GM23338 (cell line): ENCODE data around the gene C2CD5. TPM values are rescaled to one million over a fixed set of nuclear protein-coding genes. Genes with fewer than 3 reads are reported as not detected.
A peak's percentile ranks its signal among the peaks of the same experiment; 100 is the strongest.

Experiments used
- ATAC-seq: fragments of 200-7000 bp; cut with Tn5 transposase; 3 replicates; pipeline ENCODE4 v1.9.1; 2020
- DNase-seq: peaks from one replicate; pipeline ENCODE4 v3.0.0-alpha.2; 2015; ENCODE audit warnings: low spot score
- H2AFZ ChIP-seq: fragments of 200-600 bp; sonication (generic); 2 replicates; pipeline ENCODE4 v1.8.0; 2016; ENCODE audit warnings: antibody characterized with exemption, mild to moderate bottlenecking, moderate library complexity
- H3F3A ChIP-seq: fragments of 200-600 bp; sonication (generic); replicated peaks from 2 replicates; pipeline ENCODE4 v1.8.0; 2017; ENCODE audit warnings: antibody characterized with exemption, mixed run types, low read depth
- H3K27ac ChIP-seq: fragments of 200-600 bp; sonication (generic); 2 replicates; pipeline ENCODE4 v1.6.1; 2016; ENCODE audit warnings: low read depth
- H3K27me3 ChIP-seq: fragments of 200-600 bp; sonication (generic); 2 replicates; pipeline ENCODE4 v1.8.0; 2016; ENCODE audit warnings: mild to moderate bottlenecking, mixed run types, moderate library complexity; ENCODE audit not compliant: insufficient read depth
- H3K36me3 ChIP-seq: fragments of 200-600 bp; sonication (generic); 2 replicates; pipeline ENCODE4 v1.8.0; 2016; ENCODE audit warnings: mild to moderate bottlenecking; ENCODE audit not compliant: insufficient read depth
- H3K4me1 ChIP-seq: fragments of 200-600 bp; sonication (generic); 2 replicates; pipeline ENCODE4 v1.8.0; 2016; ENCODE audit warnings: mild to moderate bottlenecking, moderate library complexity; ENCODE audit not compliant: insufficient read depth
- H3K4me2 ChIP-seq: fragments of 200-600 bp; sonication (generic); 2 replicates; pipeline ENCODE4 v1.7.1; 2017; ENCODE audit warnings: mixed run types
- H3K4me3 ChIP-seq: fragments of 200-600 bp; sonication (generic); 2 replicates; pipeline ENCODE4 v1.6.1; 2016; ENCODE audit warnings: mixed run types
- H3K79me2 ChIP-seq: fragments of 200-600 bp; sonication (generic); replicated peaks from 2 replicates; pipeline ENCODE4 v1.8.0; 2017; ENCODE audit warnings: mild to moderate bottlenecking; ENCODE audit not compliant: insufficient read depth
- H3K9me2 ChIP-seq: fragments of 200-600 bp; sonication (generic); 2 replicates; pipeline ENCODE4 v1.8.0; 2017; ENCODE audit not compliant: insufficient read depth
- H4K20me1 ChIP-seq: fragments of 200-600 bp; sonication (generic); replicated peaks from 2 replicates; pipeline ENCODE4 v1.8.0; 2017; ENCODE audit warnings: mild to moderate bottlenecking; ENCODE audit not compliant: insufficient read depth
- H3K27ac Mint-ChIP-seq: 2 replicates; pipeline ENCODE4 v1.8.0; 2020; ENCODE audit warnings: inconsistent platforms, mild to moderate bottlenecking, moderate library complexity, mixed read lengths
- H3K27me3 Mint-ChIP-seq: 3 replicates; pipeline ENCODE4 v1.8.0; 2022; ENCODE audit warnings: low read depth, mild to moderate bottlenecking, moderate library complexity, mixed read lengths, inconsistent platforms; ENCODE audit not compliant: insufficient read depth, poor library complexity
- H3K36me3 Mint-ChIP-seq: 3 replicates; pipeline ENCODE4 v1.8.0; 2021; ENCODE audit warnings: low read depth, mild to moderate bottlenecking, inconsistent platforms, moderate library complexity, mixed read lengths
- H3K4me1 Mint-ChIP-seq: 3 replicates; pipeline ENCODE4 v1.8.0; 2020; ENCODE audit warnings: mild to moderate bottlenecking, inconsistent platforms, mixed read lengths
- H3K4me3 Mint-ChIP-seq: 3 replicates; pipeline ENCODE4 v1.8.0; 2021; ENCODE audit warnings: moderate library complexity, mild to moderate bottlenecking, inconsistent platforms, mixed read lengths
- H3K9me3 Mint-ChIP-seq: 3 replicates; pipeline ENCODE4 v1.8.0; 2020; ENCODE audit warnings: moderate library complexity, mild to moderate bottlenecking, inconsistent platforms, mixed read lengths
- ETS1 ChIP-seq: IDR thresholded peaks from 2 replicates; pipeline ENCODE4 v1.6.1; 2016; ENCODE audit warnings: antibody characterized with exemption
- EZH2 ChIP-seq: fragments of 200-600 bp; sonication (generic); IDR thresholded peaks from one replicate; pipeline ENCODE4 v1.8.0; 2017; ENCODE audit warnings: antibody characterized with exemption, mild to moderate bottlenecking, low read depth; ENCODE audit not compliant: unreplicated experiment
- EZH2phosphoT487 ChIP-seq: fragments of 200-600 bp; sonication (generic); IDR thresholded peaks from one replicate; pipeline ENCODE4 v1.8.1; 2018; ENCODE audit warnings: antibody characterized with exemption; ENCODE audit not compliant: unreplicated experiment
- JUNB ChIP-seq: IDR thresholded peaks from one replicate; pipeline ENCODE4 v1.6.1; 2016; ENCODE audit warnings: antibody characterized with exemption; ENCODE audit not compliant: unreplicated experiment
- NANOG ChIP-seq: IDR thresholded peaks from 2 replicates; pipeline ENCODE4 v1.6.1; 2016; ENCODE audit warnings: antibody characterized with exemption, borderline replicate concordance
- POLR2AphosphoS5 ChIP-seq: IDR thresholded peaks from 2 replicates; pipeline ENCODE4 v1.6.1; 2016; ENCODE audit warnings: antibody characterized with exemption, low read depth
- REST ChIP-seq: IDR thresholded peaks from one replicate; pipeline ENCODE4 v1.6.1; 2018; ENCODE audit warnings: antibody characterized with exemption; ENCODE audit not compliant: unreplicated experiment
- STAT1 ChIP-seq: IDR thresholded peaks from one replicate; pipeline ENCODE4 v1.6.1; 2016; ENCODE audit warnings: antibody characterized with exemption; ENCODE audit not compliant: unreplicated experiment
- polyA plus RNA-seq: library from polyadenylated mRNA; unstranded; fragments of >200 nt; fragmentation: Nextera tagmentation; extraction: Ambion mirVana; gene quantifications from 2 replicates; pipeline ENCODE4 v1.2.1, GENCODE V29; 2016
- total RNA-seq: library from RNA; depleted of rRNA; stranded (reverse); fragments of >200 nt; shearing (Covaris generic); gene quantifications from 2 replicates; pipeline ENCODE4 v1.2.3, GENCODE V29; 2014
- TF ChIP-seq, protein P1 (sequence below): fragments of 250-450 bp; sonication (Bioruptor Pico); IDR thresholded peaks from 2 replicates; pipeline ENCODE4 v1.5.0; 2020; ENCODE audit warnings: mild to moderate bottlenecking, moderate library complexity

Gene C2CD5
- total and polyA plus RNA-seq, 2 experiments from 2014 or later: 22.0 to 68.6 TPM

- no peak overlapping the region for H3K27ac ChIP-seq
- peak overlapping the region; percentile 49; the same call in 1 of the 2 replicates for H2AFZ ChIP-seq
- no peak overlapping the region for H3K4me3 Mint-ChIP-seq
- no peaks in the 10 kb centered on the region for H3F3A ChIP-seq
- H3K4me3 ChIP-seq: no peak overlapping the region
- peaks cover 3% of the 10 kb centered on the region; the same call in 1 of the 3 replicates for H3K36me3 Mint-ChIP-seq
- peaks cover 2% of the 10 kb centered on the region; the same call in 1 of the 3 replicates for H3K9me3 Mint-ChIP-seq
- no peak for ATAC-seq
- no peaks in the 10 kb centered on the region for H4K20me1 ChIP-seq
- H3K4me1 Mint-ChIP-seq: no peaks in the 10 kb centered on the region; the same call in 2 of the 3 replicates
- no peaks in the 10 kb centered on the region for H3K36me3 ChIP-seq
- H3K4me1 ChIP-seq: no peaks in the 10 kb centered on the region
- H3K79me2 ChIP-seq: no peaks in the 10 kb centered on the region
- peak overlapping the region; percentile 21; the same call in 1 of the 2 replicates for H3K27ac Mint-ChIP-seq
- no peak overlapping the region for H3K4me2 ChIP-seq
- TF ChIP-seq STAT1 (no peak), EZH2phosphoT487 (no peak)
- H3K9me2 ChIP-seq: no peaks in the 10 kb centered on the region
- DNase-seq: peak; percentile 16
- H3K27me3 Mint-ChIP-seq: no peaks in the 10 kb centered on the region
- no peaks in the 10 kb centered on the region for H3K27me3 ChIP-seq
Observed at GRCh38 chr12:22578328-22578727, 34.0 kb upstream of the C2CD5 start.

GRCh38 chr12:22577667-22578066 lies 33.3 kb upstream of the C2CD5 start:
- peaks cover 3% of the 10 kb centered on the region; the same call in 1 of the 3 replicates for H3K36me3 Mint-ChIP-seq
- Histone ChIP-seq H3K9me2 (no peaks in the 10 kb centered on the region), H3F3A (no peaks in the 10 kb centered on the region), H4K20me1 (no peaks in the 10 kb centered on the region), H3K4me1 (no peaks in the 10 kb centered on the region), H3K79me2 (no peaks in the 10 kb centered on the region), H2AFZ (no peak overlapping the region), H3K36me3 (no peaks in the 10 kb centered on the region), H3K27ac (no peak overlapping the region), H3K4me3 (no peak overlapping the region), H3K27me3 (no peaks in the 10 kb centered on the region), H3K4me2 (no peak overlapping the region)
- no peak overlapping the region for H3K27ac Mint-ChIP-seq
- no peaks in the 10 kb centered on the region; the same call in 2 of the 3 replicates for H3K4me1 Mint-ChIP-seq
- DNase-seq (no peak), ATAC-seq (no peak)
- H3K27me3 Mint-ChIP-seq: no peaks in the 10 kb centered on the region
- H3K4me3 Mint-ChIP-seq: no peak overlapping the region
- H3K9me3 Mint-ChIP-seq: peaks cover 2% of the 10 kb centered on the region; the same call in 1 of the 3 replicates
- TF ChIP-seq NANOG: no peak
- no peak for TF ChIP-seq ETS1
- no peak for TF ChIP-seq REST
- TF ChIP-seq, protein P1, sequence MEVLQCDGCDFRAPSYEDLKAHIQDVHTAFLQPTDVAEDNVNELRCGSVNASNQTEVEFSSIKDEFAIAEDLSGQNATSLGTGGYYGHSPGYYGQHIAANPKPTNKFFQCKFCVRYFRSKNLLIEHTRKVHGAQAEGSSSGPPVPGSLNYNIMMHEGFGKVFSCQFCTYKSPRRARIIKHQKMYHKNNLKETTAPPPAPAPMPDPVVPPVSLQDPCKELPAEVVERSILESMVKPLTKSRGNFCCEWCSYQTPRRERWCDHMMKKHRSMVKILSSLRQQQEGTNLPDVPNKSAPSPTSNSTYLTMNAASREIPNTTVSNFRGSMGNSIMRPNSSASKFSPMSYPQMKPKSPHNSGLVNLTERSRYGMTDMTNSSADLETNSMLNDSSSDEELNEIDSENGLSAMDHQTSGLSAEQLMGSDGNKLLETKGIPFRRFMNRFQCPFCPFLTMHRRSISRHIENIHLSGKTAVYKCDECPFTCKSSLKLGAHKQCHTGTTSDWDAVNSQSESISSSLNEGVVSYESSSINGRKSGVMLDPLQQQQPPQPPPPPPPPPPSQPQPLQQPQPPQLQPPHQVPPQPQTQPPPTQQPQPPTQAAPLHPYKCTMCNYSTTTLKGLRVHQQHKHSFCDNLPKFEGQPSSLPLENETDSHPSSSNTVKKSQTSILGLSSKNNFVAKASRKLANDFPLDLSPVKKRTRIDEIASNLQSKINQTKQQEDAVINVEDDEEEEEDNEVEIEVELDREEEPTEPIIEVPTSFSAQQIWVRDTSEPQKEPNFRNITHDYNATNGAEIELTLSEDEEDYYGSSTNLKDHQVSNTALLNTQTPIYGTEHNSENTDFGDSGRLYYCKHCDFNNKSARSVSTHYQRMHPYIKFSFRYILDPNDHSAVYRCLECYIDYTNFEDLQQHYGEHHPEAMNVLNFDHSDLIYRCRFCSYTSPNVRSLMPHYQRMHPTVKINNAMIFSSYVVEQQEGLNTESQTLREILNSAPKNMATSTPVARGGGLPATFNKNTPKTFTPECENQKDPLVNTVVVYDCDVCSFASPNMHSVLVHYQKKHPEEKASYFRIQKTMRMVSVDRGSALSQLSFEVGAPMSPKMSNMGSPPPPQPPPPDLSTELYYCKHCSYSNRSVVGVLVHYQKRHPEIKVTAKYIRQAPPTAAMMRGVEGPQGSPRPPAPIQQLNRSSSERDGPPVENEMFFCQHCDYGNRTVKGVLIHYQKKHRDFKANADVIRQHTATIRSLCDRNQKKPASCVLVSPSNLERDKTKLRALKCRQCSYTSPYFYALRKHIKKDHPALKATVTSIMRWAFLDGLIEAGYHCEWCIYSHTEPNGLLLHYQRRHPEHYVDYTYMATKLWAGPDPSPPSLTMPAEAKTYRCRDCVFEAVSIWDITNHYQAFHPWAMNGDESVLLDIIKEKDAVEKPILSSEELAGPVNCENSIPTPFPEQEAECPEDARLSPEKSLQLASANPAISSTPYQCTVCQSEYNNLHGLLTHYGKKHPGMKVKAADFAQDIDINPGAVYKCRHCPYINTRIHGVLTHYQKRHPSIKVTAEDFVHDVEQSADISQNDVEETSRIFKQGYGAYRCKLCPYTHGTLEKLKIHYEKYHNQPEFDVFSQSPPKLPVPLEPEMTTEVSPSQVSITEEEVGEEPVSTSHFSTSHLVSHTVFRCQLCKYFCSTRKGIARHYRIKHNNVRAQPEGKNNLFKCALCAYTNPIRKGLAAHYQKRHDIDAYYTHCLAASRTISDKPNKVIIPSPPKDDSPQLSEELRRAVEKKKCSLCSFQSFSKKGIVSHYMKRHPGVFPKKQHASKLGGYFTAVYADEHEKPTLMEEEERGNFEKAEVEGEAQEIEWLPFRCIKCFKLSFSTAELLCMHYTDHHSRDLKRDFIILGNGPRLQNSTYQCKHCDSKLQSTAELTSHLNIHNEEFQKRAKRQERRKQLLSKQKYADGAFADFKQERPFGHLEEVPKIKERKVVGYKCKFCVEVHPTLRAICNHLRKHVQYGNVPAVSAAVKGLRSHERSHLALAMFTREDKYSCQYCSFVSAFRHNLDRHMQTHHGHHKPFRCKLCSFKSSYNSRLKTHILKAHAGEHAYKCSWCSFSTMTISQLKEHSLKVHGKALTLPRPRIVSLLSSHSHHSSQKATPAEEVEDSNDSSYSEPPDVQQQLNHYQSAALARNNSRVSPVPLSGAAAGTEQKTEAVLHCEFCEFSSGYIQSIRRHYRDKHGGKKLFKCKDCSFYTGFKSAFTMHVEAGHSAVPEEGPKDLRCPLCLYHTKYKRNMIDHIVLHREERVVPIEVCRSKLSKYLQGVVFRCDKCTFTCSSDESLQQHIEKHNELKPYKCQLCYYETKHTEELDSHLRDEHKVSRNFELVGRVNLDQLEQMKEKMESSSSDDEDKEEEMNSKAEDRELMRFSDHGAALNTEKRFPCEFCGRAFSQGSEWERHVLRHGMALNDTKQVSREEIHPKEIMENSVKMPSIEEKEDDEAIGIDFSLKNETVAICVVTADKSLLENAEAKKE (CRISPR knock-in tag): no peak
- no peak for TF ChIP-seq POLR2AphosphoS5
- no peak for TF ChIP-seq EZH2
- TF ChIP-seq EZH2phosphoT487: no peak
- no peak for TF ChIP-seq JUNB
